Esophagus (tissue), 2 donors: Measurements from ENCODE around the gene PORCN. TPM values are rescaled to one million over a fixed set of nuclear protein-coding genes. Genes with fewer than 3 reads are reported as not detected.

Source experiments
- H3K27ac ChIP-seq, 2 donors: one replicate each; pipeline ENCODE4 v1.5.1; 2013; ENCODE audit warnings: low read depth in 2 of 2, mild to moderate bottlenecking in 2 of 2, inconsistent platforms in 1 of 2, low read length in 1 of 2, moderate library complexity in 1 of 2
- H3K27me3 ChIP-seq, 2 donors: one replicate each; pipeline ENCODE4 v1.6.1; 2013; ENCODE audit warnings: low read length in 2 of 2, control low read depth in 1 of 2, mild to moderate bottlenecking in 1 of 2; ENCODE audit not compliant: insufficient read depth in 2 of 2, control insufficient read depth in 1 of 2
- H3K36me3 ChIP-seq, 2 donors: one replicate each; pipeline ENCODE4 v1.6.1; 2013; ENCODE audit warnings: low read length in 1 of 2; ENCODE audit not compliant: control insufficient read depth in 2 of 2, insufficient read depth in 2 of 2
- H3K4me1 ChIP-seq, 2 donors: one replicate each; pipeline ENCODE4 v1.6.1; 2013; ENCODE audit warnings: low read length in 1 of 2; ENCODE audit not compliant: control insufficient read depth in 2 of 2, insufficient read depth in 2 of 2
- H3K4me3 ChIP-seq, 2 donors: one replicate each; pipeline ENCODE4 v1.5.1; 2013; ENCODE audit warnings: low read length in 2 of 2, mild to moderate bottlenecking in 2 of 2, low read depth in 1 of 2, moderate library complexity in 1 of 2
- H3K9me3 ChIP-seq, 2 donors: one replicate each; pipeline ENCODE4 v1.6.1; 2013; ENCODE audit warnings: mild to moderate bottlenecking in 2 of 2, low read depth in 1 of 2, low read length in 1 of 2, moderate library complexity in 1 of 2; ENCODE audit not compliant: control insufficient read depth in 2 of 2, insufficient read depth in 1 of 2
- whole genome bisulfite sequencing, 2 donors: extraction: QIAGEN DNeasy Blood & Tissue Kit; methylation state at CpG; one replicate each; pipeline ENCODE4 v1.1.7; 2013; 5-methylcytosine and 5-hydroxymethylcytosine counted together
- polyA plus RNA-seq, 2 donors: library from polyadenylated mRNA; stranded (reverse); fragments of 200-250 nt; gene quantifications; one replicate each; pipeline ENCODE4 v1.2.3, GENCODE V29; 2013
- donor health status: healthy with polysubstance abuse.
- donor health status: Bipolar disorder and iron deficiency.

PORCN gene
- polyA plus RNA-seq, 2 donors, result 15.6 to 16.8 TPM

DNA sequence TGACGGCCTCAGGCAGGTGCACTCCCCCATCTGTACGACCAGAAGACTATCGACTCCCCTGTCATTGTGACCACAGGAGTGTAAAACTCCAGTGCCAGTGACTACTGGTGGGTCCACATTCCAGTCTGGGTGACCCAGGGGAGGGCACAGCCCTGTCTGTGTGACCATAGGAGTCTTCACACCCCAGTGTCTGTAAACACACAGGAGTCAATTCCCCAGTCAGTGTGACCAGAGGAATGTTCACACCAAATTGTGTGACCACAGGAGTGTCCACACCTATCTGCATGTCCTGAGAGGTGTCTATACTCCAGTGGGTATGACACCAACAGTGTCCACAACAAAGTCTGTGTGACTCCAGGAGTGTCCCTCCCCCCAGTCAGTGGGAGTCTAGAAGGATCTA, 20.8 kb upstream of the PORCN start:
- H3K27ac ChIP-seq, result no peak overlapping the region

DNA sequence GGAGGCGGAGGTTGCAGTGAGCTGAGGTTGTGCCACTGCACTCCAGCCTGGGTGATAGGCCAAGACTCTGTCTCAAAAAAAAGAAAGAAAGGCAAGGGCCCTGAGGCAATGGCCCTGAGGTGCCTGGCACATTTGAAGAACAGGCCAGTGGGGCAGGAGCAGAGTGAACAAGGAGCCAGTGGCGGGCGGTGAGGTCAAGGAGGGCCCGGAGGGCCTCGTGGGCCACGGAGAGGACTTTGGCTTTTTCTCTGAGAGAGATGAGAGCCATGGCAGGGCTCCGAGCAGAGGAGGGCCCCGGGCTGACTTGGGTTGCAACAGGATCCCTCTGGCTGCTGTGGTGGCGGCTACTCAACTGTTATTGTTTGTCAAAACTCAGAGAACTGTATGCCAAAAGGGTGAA, 19.5 kb upstream of the PORCN start:
- H3K36me3 ChIP-seq, result no peaks in the 10 kb centered on the region
- 79 to 87% methylated on average over 9 of the region's 9 CpGs for WGBS, 2 donors
- H3K27me3 ChIP-seq, result no peaks in the 10 kb centered on the region
- H3K9me3 ChIP-seq, result peaks cover 0 to 2% of the 10 kb centered on the region in 2 donors
- peaks cover 0 to 7% of the 10 kb centered on the region in 2 donors for H3K4me1 ChIP-seq
- H3K27ac ChIP-seq, result no peak overlapping the region
- H3K4me3 ChIP-seq, result no peak overlapping the region

More for the DNA sequence above, 20.8 kb upstream of the PORCN start:
- Histone ChIP-seq H3K4me1 (peaks cover 0 to 7% of the 10 kb centered on the region in 2 donors), H3K4me3 (no peak overlapping the region), H3K9me3 (peaks cover 0 to 2% of the 10 kb centered on the region in 2 donors), H3K27me3 (no peaks in the 10 kb centered on the region), H3K36me3 (peaks cover 0 to 3% of the 10 kb centered on the region in 2 donors)
- 83 to 94% methylated on average over 3 of the region's 3 CpGs for WGBS, 2 donors

DNA sequence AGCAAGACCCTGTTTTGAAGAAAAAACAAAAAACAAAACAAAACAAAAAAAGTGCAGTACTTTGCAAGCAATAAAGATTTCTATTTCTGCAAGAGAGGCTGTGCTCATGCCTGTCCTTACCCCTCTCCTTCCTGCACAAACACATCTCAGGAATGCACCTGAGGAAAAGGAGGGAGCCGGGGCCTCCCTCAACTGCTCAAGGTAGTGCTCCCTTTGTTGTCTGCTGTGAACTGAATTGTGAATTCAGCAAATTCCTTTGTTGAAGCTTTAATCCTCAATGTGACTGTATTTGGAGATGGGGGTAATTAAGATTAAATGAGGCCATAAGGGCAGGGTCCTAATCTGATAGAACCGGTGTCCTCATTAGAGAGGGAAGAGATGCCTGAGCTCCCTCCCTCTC, 18.9 kb upstream of the PORCN start:
- Histone ChIP-seq H3K36me3 (no peaks in the 10 kb centered on the region), H3K4me3 (no peak overlapping the region), H3K9me3 (peaks cover 0 to 2% of the 10 kb centered on the region in 2 donors), H3K27ac (peak overlapping the region; percentile 81 to 83), H3K4me1 (peaks cover 0 to 7% of the 10 kb centered on the region in 2 donors), H3K27me3 (no peaks in the 10 kb centered on the region)
- 40 to 71% methylated on average over 2 of the region's 2 CpGs for WGBS, 2 donors

DNA sequence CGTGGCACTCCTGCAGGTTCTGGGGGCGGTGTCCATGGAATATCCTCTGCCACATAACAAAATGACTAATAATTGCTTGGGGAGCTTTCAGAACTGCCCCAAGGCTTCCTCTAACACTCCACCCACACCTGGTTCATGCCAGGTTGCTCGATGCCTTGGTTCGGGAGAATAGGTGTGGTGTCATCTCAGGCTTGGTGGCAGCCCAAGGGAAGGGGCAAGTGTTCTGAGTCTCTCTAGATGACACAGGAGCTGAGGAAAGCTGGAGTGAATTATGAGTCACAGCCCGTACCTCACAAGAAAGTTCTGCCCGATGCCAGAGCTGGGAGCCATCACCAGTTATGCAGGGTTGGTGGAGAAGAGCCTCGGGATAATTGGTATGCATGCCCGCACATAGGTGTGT, 18.1 kb upstream of the PORCN start:
- Histone ChIP-seq H3K4me3 (no peak overlapping the region), H3K36me3 (no peaks in the 10 kb centered on the region), H3K27ac (peak overlapping the region; percentile 81 to 83), H3K27me3 (no peaks in the 10 kb centered on the region), H3K4me1 (peaks cover 0 to 7% of the 10 kb centered on the region in 2 donors), H3K9me3 (peaks cover 0 to 2% of the 10 kb centered on the region in 2 donors)
- 50 to 67% methylated on average over 8 of the region's 8 CpGs for WGBS, 2 donors

DNA sequence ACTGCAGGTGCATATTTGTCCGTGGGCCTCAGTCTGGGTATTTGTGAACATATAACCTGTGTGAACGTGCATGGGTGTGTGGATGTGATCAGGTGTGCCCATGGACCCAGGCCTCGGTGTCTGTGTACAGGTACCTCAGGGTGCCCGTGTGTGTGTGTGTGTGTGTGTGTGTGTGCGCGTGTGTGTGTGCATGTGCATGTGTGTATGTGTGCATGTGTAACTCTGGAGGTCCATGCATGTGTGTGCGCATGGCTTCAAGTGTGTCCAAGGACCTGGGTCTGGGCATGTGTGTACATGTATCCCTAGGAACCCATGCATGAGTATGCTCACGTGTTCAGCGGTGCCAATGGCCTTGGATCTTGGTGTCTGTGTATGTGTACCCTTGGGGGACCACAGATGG, 17.0 kb upstream of the PORCN start:
- Histone ChIP-seq H3K27ac (no peak overlapping the region), H3K4me3 (no peak overlapping the region), H3K9me3 (peaks cover 0 to 2% of the 10 kb centered on the region in 2 donors), H3K36me3 (no peaks in the 10 kb centered on the region), H3K27me3 (no peaks in the 10 kb centered on the region), H3K4me1 (peaks cover 0 to 7% of the 10 kb centered on the region in 2 donors)
- WGBS, 2 donors, result 83 to 86% methylated on average over 9 of the region's 9 CpGs

DNA sequence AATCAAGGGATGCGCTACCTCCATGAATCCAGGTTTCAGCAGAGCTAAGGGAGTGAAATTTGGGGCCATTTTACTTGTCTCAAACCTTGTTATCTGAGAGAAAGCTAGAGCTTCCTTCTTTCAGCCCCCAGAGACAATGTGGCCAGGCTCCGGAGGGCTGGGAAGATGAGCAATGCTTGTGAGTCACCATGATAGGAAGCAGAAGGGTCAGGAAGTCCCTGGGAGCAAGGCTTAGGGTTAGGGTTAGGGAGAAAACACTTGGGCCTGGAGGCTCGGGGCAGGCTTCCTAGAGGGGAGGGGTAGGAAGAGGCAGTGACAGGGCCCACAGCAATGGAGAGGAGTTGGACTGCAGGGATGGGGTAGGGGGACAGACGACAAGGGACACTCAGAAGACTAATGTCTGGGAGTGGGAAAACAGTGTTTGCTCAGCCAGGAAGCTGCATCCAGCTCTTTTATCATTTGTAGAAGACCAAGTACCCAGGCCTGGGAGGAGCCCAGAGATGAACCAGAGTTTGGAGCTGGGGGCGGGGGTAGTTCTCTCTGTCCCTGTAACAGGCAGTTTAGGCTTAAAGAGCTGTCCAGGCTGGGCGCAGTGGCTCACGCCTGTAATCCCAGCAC, 16.4 kb upstream of the PORCN start:
- no peaks in the 10 kb centered on the region for H3K27me3 ChIP-seq
- H3K27ac ChIP-seq, result no peak overlapping the region
- WGBS, 2 donors, result 73 to 76% methylated on average over 7 of the region's 7 CpGs
- H3K9me3 ChIP-seq, result peaks cover 0 to 2% of the 10 kb centered on the region in 2 donors
- H3K4me3 ChIP-seq, result no peak overlapping the region
- no peaks in the 10 kb centered on the region for H3K36me3 ChIP-seq
- H3K4me1 ChIP-seq, result peaks cover 0 to 7% of the 10 kb centered on the region in 2 donors

DNA sequence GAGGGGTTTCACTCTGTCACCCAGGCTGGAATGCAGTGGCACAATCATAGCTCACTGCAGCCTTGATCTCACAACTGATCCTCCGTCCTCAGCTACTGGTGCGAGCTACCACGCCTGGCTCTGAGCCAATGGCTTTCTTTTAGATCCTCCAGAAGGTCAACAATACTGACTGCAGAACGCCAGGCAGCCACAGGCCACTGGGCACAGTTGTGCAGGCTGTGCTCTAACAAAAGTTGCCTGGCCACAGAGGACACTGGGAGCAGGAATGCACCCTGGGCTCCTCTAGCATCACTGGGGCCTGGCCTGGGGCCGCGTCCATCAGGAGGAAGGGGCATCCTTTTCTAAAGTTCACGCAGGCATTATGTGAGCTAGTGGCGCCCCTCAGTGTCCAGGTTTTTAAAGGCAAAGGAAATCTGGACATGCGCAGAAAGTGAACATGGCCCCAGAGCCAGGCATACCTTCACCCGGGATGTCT, 14.9 kb upstream of the PORCN start:
- H3K9me3 ChIP-seq, result peaks cover 0 to 2% of the 10 kb centered on the region in 2 donors
- no peak overlapping the region for H3K4me3 ChIP-seq
- peaks cover 0 to 7% of the 10 kb centered on the region in 2 donors for H3K4me1 ChIP-seq
- 26 to 38% methylated on average over 10 of the region's 10 CpGs for WGBS, 2 donors
- H3K27me3 ChIP-seq, result no peaks in the 10 kb centered on the region
- H3K36me3 ChIP-seq, result no peaks in the 10 kb centered on the region
- no peak overlapping the region for H3K27ac ChIP-seq

DNA sequence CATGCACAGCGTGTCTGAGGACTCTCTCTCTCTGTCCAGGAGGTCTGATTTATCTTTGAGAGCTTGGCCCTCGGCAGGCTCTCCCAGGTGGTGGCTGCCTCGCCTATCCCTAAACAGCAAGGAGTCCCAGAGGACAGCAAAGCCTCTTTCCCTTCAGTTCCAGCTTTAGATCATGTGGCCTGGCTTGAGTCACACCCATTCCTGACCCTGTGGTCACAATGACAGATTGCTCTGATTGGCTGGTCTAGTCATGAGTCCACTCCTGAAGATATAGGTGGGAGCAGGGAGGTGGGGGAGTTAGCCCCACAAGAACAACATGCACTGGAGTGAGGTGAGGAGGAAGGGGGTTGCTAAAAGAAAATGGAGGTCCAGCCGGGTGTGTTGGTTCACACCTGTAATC, 12.1 kb upstream of the PORCN start:
- no peaks in the 10 kb centered on the region for H3K36me3 ChIP-seq
- H3K4me3 ChIP-seq, result no peak overlapping the region
- no peaks in the 10 kb centered on the region for H3K27me3 ChIP-seq
- WGBS, 2 donors, result 74 to 92% methylated on average over 4 of the region's 4 CpGs
- no peak overlapping the region for H3K27ac ChIP-seq
- H3K9me3 ChIP-seq, result no peaks in the 10 kb centered on the region
- H3K4me1 ChIP-seq, result peaks cover 0 to 4% of the 10 kb centered on the region in 2 donors

DNA sequence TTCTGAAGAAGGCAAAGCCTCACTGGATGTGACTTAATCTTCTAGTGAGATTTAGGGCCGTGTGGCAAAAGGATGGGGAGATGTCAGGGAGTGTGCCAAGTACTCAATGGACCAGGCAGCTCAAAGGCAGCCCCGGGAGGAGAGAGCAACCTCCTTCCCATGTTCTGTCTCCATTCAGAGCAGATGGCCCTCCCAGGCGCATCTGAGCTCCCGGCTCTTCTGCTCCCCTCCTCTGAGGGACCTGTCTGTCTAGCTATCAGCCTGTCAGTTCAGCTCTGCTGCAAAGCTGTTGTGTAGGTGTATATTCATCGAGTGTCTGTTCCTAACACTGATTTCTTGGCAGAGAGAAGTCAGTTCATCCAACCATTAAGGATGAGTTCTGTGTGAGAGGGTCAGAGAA, 10.9 kb upstream of the PORCN start:
- 57 to 60% methylated on average over 5 of the region's 5 CpGs for WGBS, 2 donors

DNA sequence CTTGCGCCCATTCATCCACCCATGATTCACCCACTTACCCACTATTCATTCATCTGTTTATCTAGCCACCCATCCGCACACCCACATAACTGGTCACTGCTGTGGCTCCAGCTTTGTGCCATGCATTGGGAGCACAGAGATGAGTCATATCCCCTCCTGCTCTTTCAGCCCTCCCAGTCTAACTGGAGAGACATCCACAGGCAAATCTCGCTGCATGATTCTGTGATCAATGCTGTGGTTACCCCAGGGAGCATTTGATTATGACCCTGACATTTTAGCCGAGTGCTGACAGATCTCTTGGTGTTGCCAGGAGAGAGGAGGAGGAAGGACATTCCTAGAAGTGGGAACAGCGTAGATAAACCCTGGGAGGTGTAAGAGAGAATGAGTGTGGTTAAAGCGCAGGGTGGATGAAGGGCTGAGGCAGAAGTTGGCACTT, 10.4 kb upstream of the PORCN start:
- H3K4me1 ChIP-seq, result no peaks in the 10 kb centered on the region
- no peak overlapping the region for H3K4me3 ChIP-seq
- 46 to 72% methylated on average over 6 of the region's 6 CpGs for WGBS, 2 donors
- no peaks in the 10 kb centered on the region for H3K27me3 ChIP-seq
- H3K27ac ChIP-seq, result no peak overlapping the region
- no peaks in the 10 kb centered on the region for H3K36me3 ChIP-seq
- H3K9me3 ChIP-seq, result no peaks in the 10 kb centered on the region

More for the DNA sequence above, 10.9 kb upstream of the PORCN start:
- Histone ChIP-seq H3K4me3 (no peak overlapping the region), H3K36me3 (no peaks in the 10 kb centered on the region), H3K4me1 (no peaks in the 10 kb centered on the region), H3K27me3 (no peaks in the 10 kb centered on the region), H3K27ac (no peak overlapping the region), H3K9me3 (no peaks in the 10 kb centered on the region)
